ENCODE measurements around the gene SERF1B. TPM values are rescaled to one million over a fixed set of nuclear protein-coding genes. Genes with fewer than 3 reads are reported as not detected.
"Not testable (repeated sequence)": the region's sequence is repeated elsewhere in the genome, so short reads cannot be mapped to it uniquely, and the experiment has no call there.

SERF1B gene
- total RNA-seq: 10 to 100 TPM; 25.3 to 56.3 (median 36.4) TPM

GRCh38 chr5:70025106-70025844 lies at the start of gene SERF1B:
Gene SERF1B (plus strand): TSS chr5:70025251. CDS start chr5:70025452, 201 bp downstream.
- H3K4me1 ChIP-seq; H3K9me3 ChIP-seq; H3K27me3 ChIP-seq; H3K36me3 ChIP-seq; H3K27ac ChIP-seq (replicated peaks in 1 of 4); H3K4me3 ChIP-seq; intact Hi-C loops (cut with DNase I); DNase-seq (ENCODE audit: extremely low spot score): not testable (repeated sequence)
- WGBS: no CpG with 5 or more reads among the region's 66 CpGs

- H3K9me3 ChIP-seq; intact Hi-C loops (cut with DNase I); H3K4me1 ChIP-seq; H3K27me3 ChIP-seq; DNase-seq (ENCODE audit: extremely low spot score); H3K27ac ChIP-seq (replicated peaks in 1 of 4); H3K4me3 ChIP-seq; H3K36me3 ChIP-seq: not testable (repeated sequence)
- WGBS: no CpG with 5 or more reads among the region's 2 CpGs
Observed at GRCh38 chr5:69991713-69992112, 33.3 kb upstream of the SERF1B start.

GRCh38 chr5:69995535-69995934 lies 29.5 kb upstream of the SERF1B start:
- H3K36me3 ChIP-seq; H3K4me3 ChIP-seq; H3K9me3 ChIP-seq; H3K27ac ChIP-seq (replicated peaks in 1 of 4); intact Hi-C loops (cut with DNase I); DNase-seq (ENCODE audit: extremely low spot score); H3K27me3 ChIP-seq; H3K4me1 ChIP-seq: not testable (repeated sequence)
- WGBS: no CpG with 5 or more reads among the region's 1 CpG

- H3K27ac ChIP-seq (replicated peaks in 1 of 4); intact Hi-C loops (cut with DNase I); H3K36me3 ChIP-seq; H3K9me3 ChIP-seq; H3K27me3 ChIP-seq; DNase-seq (ENCODE audit: extremely low spot score); H3K4me3 ChIP-seq; H3K4me1 ChIP-seq: not testable (repeated sequence)
- WGBS: no CpG with 5 or more reads among the region's 2 CpGs
Observed at GRCh38 chr5:70020660-70021059, 4.4 kb upstream of the SERF1B start.

- H3K4me3 ChIP-seq; intact Hi-C loops (cut with DNase I); H3K36me3 ChIP-seq; H3K27ac ChIP-seq (replicated peaks in 1 of 4); DNase-seq (ENCODE audit: extremely low spot score); H3K4me1 ChIP-seq; H3K9me3 ChIP-seq; H3K27me3 ChIP-seq: not testable (repeated sequence)
- WGBS: no CpG with 5 or more reads among the region's 4 CpGs
Observed at GRCh38 chr5:70025845-70026145, 744 bp downstream of the SERF1B start.

GRCh38 chr5:70031204-70031603 lies 6.2 kb downstream of the SERF1B start:
- H3K4me1 ChIP-seq; intact Hi-C loops (cut with DNase I); H3K27ac ChIP-seq (replicated peaks in 1 of 4); DNase-seq (ENCODE audit: extremely low spot score); H3K27me3 ChIP-seq; H3K9me3 ChIP-seq; H3K36me3 ChIP-seq; H3K4me3 ChIP-seq: not testable (repeated sequence)
- WGBS: no CpG with 5 or more reads among the region's 5 CpGs

- H3K9me3 ChIP-seq; H3K36me3 ChIP-seq; H3K27ac ChIP-seq (replicated peaks in 1 of 4); H3K4me1 ChIP-seq; H3K4me3 ChIP-seq; DNase-seq (ENCODE audit: extremely low spot score); intact Hi-C loops (cut with DNase I); H3K27me3 ChIP-seq: not testable (repeated sequence)
Observed at GRCh38 chr5:70041411-70041810, 16.4 kb downstream of the SERF1B start.

- WGBS: no CpG with 5 or more reads among the region's 16 CpGs
Observed at GRCh38 chr5:70049790-70050142, 24.7 kb downstream of the SERF1B start.

GRCh38 chr5:70056289-70056942 lies 31.4 kb downstream of the SERF1B start:
- H3K36me3 ChIP-seq; DNase-seq (ENCODE audit: extremely low spot score); H3K27me3 ChIP-seq; intact Hi-C loops (cut with DNase I); H3K4me1 ChIP-seq; H3K27ac ChIP-seq (replicated peaks in 1 of 4); H3K4me3 ChIP-seq; H3K9me3 ChIP-seq: not testable (repeated sequence)
- WGBS: no CpG with 5 or more reads among the region's 6 CpGs

More at GRCh38 chr5:70049790-70050142, 24.7 kb downstream of the SERF1B start:
- DNase-seq (ENCODE audit: extremely low spot score); H3K27ac ChIP-seq (replicated peaks in 1 of 4); H3K36me3 ChIP-seq; H3K4me1 ChIP-seq; H3K9me3 ChIP-seq; H3K27me3 ChIP-seq; H3K4me3 ChIP-seq; intact Hi-C loops (cut with DNase I): not testable (repeated sequence)

GRCh38 chr5:70057140-70057539 lies 32.1 kb downstream of the SERF1B start:
- H3K27me3 ChIP-seq; H3K4me3 ChIP-seq; H3K9me3 ChIP-seq; intact Hi-C loops (cut with DNase I); H3K36me3 ChIP-seq; H3K4me1 ChIP-seq; H3K27ac ChIP-seq (replicated peaks in 1 of 4); DNase-seq (ENCODE audit: extremely low spot score): not testable (repeated sequence)
- WGBS: no CpG with 5 or more reads among the region's 1 CpG

- WGBS: 90% methylated on average over 5 of the region's 8 CpGs
- H3K4me3 ChIP-seq; H3K4me1 ChIP-seq; H3K9me3 ChIP-seq; H3K27me3 ChIP-seq; DNase-seq (ENCODE audit: extremely low spot score); H3K27ac ChIP-seq (replicated peaks in 1 of 4); H3K36me3 ChIP-seq; intact Hi-C loops (cut with DNase I): not testable (repeated sequence)
Observed at GRCh38 chr5:70077632-70078031, 52.6 kb downstream of the SERF1B start.

GRCh38 chr5:70088907-70089464 lies 63.9 kb downstream of the SERF1B start:
- intact Hi-C loops (cut with DNase I); H3K27ac ChIP-seq (replicated peaks in 1 of 4); H3K4me1 ChIP-seq; H3K9me3 ChIP-seq; DNase-seq (ENCODE audit: extremely low spot score); H3K36me3 ChIP-seq; H3K4me3 ChIP-seq; H3K27me3 ChIP-seq: not testable (repeated sequence)
- no CpG with 5 or more reads among the region's 1 CpG for WGBS

- WGBS: no CpG with 5 or more reads among the region's 7 CpGs
- DNase-seq (ENCODE audit: extremely low spot score); H3K36me3 ChIP-seq; intact Hi-C loops (cut with DNase I); H3K4me1 ChIP-seq; H3K9me3 ChIP-seq; H3K27ac ChIP-seq (replicated peaks in 1 of 4); H3K4me3 ChIP-seq; H3K27me3 ChIP-seq: not testable (repeated sequence)
Observed at GRCh38 chr5:70091776-70092175, 66.7 kb downstream of the SERF1B start.
